ENCODE measurements around the gene LOXL1. TPM values are rescaled to one million over a fixed set of nuclear protein-coding genes. Genes with fewer than 3 reads are reported as not detected.

Gene LOXL1
- total RNA-seq, 2 donors from 2014 or later, result 8.6 to 14.5 TPM

GRCh38 chr15:73941871-73942635 is 15.8 kb downstream of the LOXL1 start:
- Histone ChIP-seq H3K4me3 (no peak overlapping the region), H3K9me3 (no peaks in the 10 kb centered on the region), H3K4me1 (no peaks in the 10 kb centered on the region), H3K27ac (no peak overlapping the region), H3K36me3 (replicated peaks in 1 of 2; ENCODE audit: insufficient read depth in 1 of 2, low read depth in 2 of 2) (no peaks in the 10 kb centered on the region), H3K27me3 (no peaks in the 10 kb centered on the region)
- ATAC-seq (no peak), DNase-seq (no peak)
- 75 to 87% methylated on average over 8 to 10 of the region's 10 CpGs for WGBS, 2 donors
- TF ChIP-seq, protein P1, sequence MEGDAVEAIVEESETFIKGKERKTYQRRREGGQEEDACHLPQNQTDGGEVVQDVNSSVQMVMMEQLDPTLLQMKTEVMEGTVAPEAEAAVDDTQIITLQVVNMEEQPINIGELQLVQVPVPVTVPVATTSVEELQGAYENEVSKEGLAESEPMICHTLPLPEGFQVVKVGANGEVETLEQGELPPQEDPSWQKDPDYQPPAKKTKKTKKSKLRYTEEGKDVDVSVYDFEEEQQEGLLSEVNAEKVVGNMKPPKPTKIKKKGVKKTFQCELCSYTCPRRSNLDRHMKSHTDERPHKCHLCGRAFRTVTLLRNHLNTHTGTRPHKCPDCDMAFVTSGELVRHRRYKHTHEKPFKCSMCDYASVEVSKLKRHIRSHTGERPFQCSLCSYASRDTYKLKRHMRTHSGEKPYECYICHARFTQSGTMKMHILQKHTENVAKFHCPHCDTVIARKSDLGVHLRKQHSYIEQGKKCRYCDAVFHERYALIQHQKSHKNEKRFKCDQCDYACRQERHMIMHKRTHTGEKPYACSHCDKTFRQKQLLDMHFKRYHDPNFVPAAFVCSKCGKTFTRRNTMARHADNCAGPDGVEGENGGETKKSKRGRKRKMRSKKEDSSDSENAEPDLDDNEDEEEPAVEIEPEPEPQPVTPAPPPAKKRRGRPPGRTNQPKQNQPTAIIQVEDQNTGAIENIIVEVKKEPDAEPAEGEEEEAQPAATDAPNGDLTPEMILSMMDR (IDR thresholded peaks at IDR 0.05), result no peak
- no peak for TF ChIP-seq POLR2A (IDR thresholded peaks at IDR 0.05)
- intact Hi-C loops (cut with DNase I), result no loop called here

DNA sequence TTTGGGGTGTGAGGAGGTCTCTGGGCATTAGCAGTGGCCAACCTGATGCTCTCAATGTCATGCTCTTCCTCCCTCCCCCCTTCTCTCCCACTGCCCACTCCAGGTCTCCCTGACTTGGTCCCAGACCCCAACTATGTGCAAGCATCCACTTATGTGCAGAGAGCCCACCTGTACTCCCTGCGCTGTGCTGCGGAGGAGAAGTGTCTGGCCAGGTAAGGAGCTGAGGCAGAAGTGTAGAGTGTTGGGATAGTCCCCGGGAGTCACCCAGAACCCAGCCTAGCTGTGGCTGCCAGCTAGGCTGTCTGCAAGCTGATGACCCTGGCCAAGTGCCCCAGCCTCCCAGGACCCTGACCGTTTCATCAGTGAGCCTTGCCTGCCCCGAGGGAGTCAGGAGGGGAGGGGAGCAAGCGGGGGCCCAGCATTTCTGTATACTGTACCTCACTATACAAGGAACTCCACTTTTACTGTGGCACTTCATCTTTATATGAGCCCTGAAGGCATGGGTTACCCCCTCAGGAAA is 16.5 kb downstream of the LOXL1 start:
- 85 to 93% methylated on average over 4 to 6 of the region's 6 CpGs for WGBS, 2 donors
- H3K4me1 ChIP-seq, result no peaks in the 10 kb centered on the region
- H3K4me3 ChIP-seq, result no peak overlapping the region
- intact Hi-C loops (cut with DNase I), result no loop called here
- no peaks in the 10 kb centered on the region for H3K36me3 ChIP-seq (replicated peaks in 1 of 2; ENCODE audit: insufficient read depth in 1 of 2, low read depth in 2 of 2)
- TF ChIP-seq POLR2A (IDR thresholded peaks at IDR 0.05), result no peak
- TF ChIP-seq, protein P1 (IDR thresholded peaks at IDR 0.05), result no peak
- no peaks in the 10 kb centered on the region for H3K27me3 ChIP-seq
- no peak for DNase-seq
- H3K9me3 ChIP-seq, result no peaks in the 10 kb centered on the region
- no peak overlapping the region for H3K27ac ChIP-seq
- ATAC-seq, result no peak

DNA sequence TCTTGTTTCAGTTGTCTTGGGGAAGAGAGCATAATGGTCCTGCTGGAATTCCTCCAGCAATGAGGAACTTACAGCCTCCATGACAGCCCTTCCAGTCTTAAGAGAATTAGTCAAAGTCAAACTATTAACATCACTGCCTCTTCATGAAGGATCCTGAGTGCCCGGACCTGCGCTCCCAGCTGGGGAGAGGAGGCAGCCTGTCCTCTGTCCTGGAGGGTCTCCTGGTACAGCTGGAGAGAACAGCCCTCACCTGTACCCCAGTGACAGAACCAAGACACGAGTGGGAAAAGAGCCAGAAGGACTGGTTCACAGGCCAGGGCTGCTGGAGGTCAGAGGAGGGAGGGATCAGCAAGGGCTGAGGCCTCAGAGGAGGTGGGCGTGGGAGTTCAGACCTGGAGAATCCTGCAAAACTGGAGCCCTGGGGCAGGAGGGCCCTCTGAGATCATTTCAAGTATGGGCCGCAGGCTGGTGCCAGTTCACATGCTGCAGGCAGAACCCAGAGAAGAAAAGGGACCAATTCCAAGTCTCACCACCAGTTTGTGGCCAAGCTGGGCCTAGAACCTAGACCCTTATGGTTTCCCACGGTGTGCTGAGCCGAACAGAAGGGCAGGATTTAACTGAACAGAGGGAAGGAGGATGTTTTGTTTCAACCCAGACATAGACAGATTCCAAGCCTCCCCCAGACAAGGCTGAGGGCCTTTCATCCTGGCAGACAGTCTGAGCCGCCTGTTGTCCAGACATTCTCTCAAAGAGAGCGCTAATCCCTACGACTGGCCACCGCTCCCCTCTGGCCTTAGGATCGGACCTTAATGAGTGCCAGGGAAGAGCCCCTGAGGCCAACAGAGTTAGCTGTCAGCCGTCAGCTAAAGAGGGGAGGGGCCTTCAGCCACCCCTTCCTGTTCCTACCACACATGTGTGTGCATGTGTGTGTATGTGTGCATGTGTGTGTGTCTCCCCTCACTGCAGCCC is 18.2 kb downstream of the LOXL1 start:
- ATAC-seq, result no peak
- 72 to 82% methylated on average over 10 to 13 of the region's 13 CpGs for WGBS, 2 donors
- no peak overlapping the region for H3K27ac ChIP-seq

DNA sequence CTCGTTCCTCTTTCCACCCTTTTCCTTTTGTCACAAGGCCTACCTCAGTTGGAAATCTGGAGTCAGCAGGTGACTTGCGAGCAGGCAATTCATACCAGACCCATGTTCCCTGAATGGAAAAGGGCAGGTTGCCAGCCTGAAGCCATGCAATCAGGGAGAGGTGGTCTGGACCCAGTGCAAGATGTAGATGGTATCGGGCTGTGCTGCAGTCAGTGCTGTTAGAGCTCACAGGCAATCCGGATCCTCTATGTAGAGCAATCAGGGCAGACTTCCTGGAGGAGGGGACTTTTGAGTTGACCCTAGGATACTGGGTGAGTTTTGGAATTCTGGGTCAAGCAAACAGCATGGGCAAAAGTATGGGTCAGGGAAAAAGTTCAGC is 18.9 kb downstream of the LOXL1 start:
- Histone ChIP-seq H3K9me3 (no peaks in the 10 kb centered on the region), H3K4me3 (no peak overlapping the region), H3K27ac (no peak overlapping the region), H3K27me3 (no peaks in the 10 kb centered on the region), H3K4me1 (no peaks in the 10 kb centered on the region), H3K36me3 (replicated peaks in 1 of 2; ENCODE audit: insufficient read depth in 1 of 2, low read depth in 2 of 2) (no peaks in the 10 kb centered on the region)
- ATAC-seq (no peak), DNase-seq (no peak)
- intact Hi-C loops (cut with DNase I), result no loop called here
- WGBS, 2 donors, result 77 to 87% methylated on average over 4 of the region's 4 CpGs
- TF ChIP-seq POLR2A (IDR thresholded peaks at IDR 0.05), result no peak

More for the DNA sequence above, 18.2 kb downstream of the LOXL1 start:
- no peak for DNase-seq
- Histone ChIP-seq H3K27me3 (no peaks in the 10 kb centered on the region), H3K4me3 (no peak overlapping the region), H3K9me3 (no peaks in the 10 kb centered on the region), H3K4me1 (no peaks in the 10 kb centered on the region), H3K36me3 (replicated peaks in 1 of 2; ENCODE audit: insufficient read depth in 1 of 2, low read depth in 2 of 2) (no peaks in the 10 kb centered on the region)
- intact Hi-C loops (cut with DNase I), result no loop called here
- TF ChIP-seq, protein P1 (IDR thresholded peaks at IDR 0.05), result no peak
- no peak for TF ChIP-seq POLR2A (IDR thresholded peaks at IDR 0.05)

Measured in body of pancreas (tissue), 4 donors.